Upper lobe of left lung (tissue), 6 donors: ENCODE data around the gene ZBED6. TPM values are rescaled to one million over a fixed set of nuclear protein-coding genes. Genes with fewer than 3 reads are reported as not detected.
"Not testable (repeated sequence)": the region's sequence is repeated elsewhere in the genome, so short reads cannot be mapped to it uniquely, and the experiment has no call there.

Experiments
- ATAC-seq, 2 donors: fragments of 200-7000 bp; cut with Tn5 transposase; one replicate each; pipeline ENCODE4 v1.9.1; 2022; ENCODE audit warnings: mild to moderate bottlenecking in 2 of 2, moderate library complexity in 2 of 2; ENCODE audit not compliant: low FRiP score in 2 of 2
- DNase-seq, 2 donors: peaks; one replicate each; pipeline ENCODE4 v3.0.0-alpha.2; 2019 to 2020
- H3K27ac ChIP-seq, 4 donors: fragments of 200-600 bp; sonication (generic); one replicate each; pipeline ENCODE4 v1.5.1; 2016 to 2019
- H3K27me3 ChIP-seq, 4 donors: fragments of 200-600 bp; sonication (generic); one replicate each; pipeline ENCODE4 v1.5.1; 2017 to 2019
- H3K36me3 ChIP-seq, 4 donors: fragments of 200-600 bp; sonication (generic); one replicate each; pipeline ENCODE4 v1.5.1; 2016 to 2019
- H3K4me1 ChIP-seq, 4 donors: fragments of 200-600 bp; sonication (generic); one replicate each; pipeline ENCODE4 v1.5.1; 2018 to 2019
- H3K4me3 ChIP-seq, 4 donors: fragments of 200-600 bp; sonication (generic); one replicate each; pipeline ENCODE4 v1.5.1; 2017 to 2019; ENCODE audit warnings: mild to moderate bottlenecking in 2 of 4, moderate library complexity in 1 of 4
- H3K9me3 ChIP-seq, 4 donors: fragments of 200-600 bp; sonication (generic); one replicate each; pipeline ENCODE4 v1.5.1; 2018 to 2019
- CTCF ChIP-seq, 6 experiments: fragments of 450-650 bp in 4 of 6; fragments of 200-600 bp in 2 of 6; sonication (generic) in 2 of 6; IDR thresholded peaks; one replicate each; pipeline ENCODE4 v1.5.1; 2016 to 2019; ENCODE audit warnings: antibody characterized with exemption in 6 of 6
- EP300 ChIP-seq, 4 donors: sonication (generic); formaldehyde crosslinking; IDR thresholded peaks; one replicate each; pipeline ENCODE4 v1.5.1; 2017; ENCODE audit warnings: antibody characterized with exemption in 4 of 4, control low read depth in 2 of 4
- POLR2A ChIP-seq, 4 donors: fragments of 450-650 bp; IDR thresholded peaks; one replicate each; pipeline ENCODE4 v1.5.1; 2016 to 2017; ENCODE audit warnings: antibody characterized with exemption in 4 of 4, mild to moderate bottlenecking in 2 of 4
- POLR2AphosphoS5 ChIP-seq, 2 donors: sonication (generic); formaldehyde crosslinking; IDR thresholded peaks; one replicate each; pipeline ENCODE4 v1.5.1; 2017; ENCODE audit warnings: antibody characterized with exemption in 2 of 2
- WGBS, 2 donors: methylation state at CpG; one replicate each; pipeline ENCODE4 v1.1.5; 2017 to 2018; 5-methylcytosine and 5-hydroxymethylcytosine counted together
- total RNA-seq, 6 donors: library from RNA; depleted of rRNA in 4 of 6; stranded (reverse); fragments of >200 nt in 4 of 6; gene quantifications; one replicate each; pipeline versions ENCODE4 v1.1.0 to v1.2.1, GENCODE V29; 2016 to 2021
- donor health status: DM: no; HTN: no; CAD: no; lungs with moderate emphysema.
- donor health status: DM: no; HTN: yes; CAD: no; lungs with severe emphysema.

ZBED6 gene
- total RNA-seq, 6 donors from 2014 or later: 15.0 to 29.3 (median 21.3) TPM

- ATAC-seq (no peak), DNase-seq (no peak)
- Histone ChIP-seq H3K9me3 (no peaks in the 10 kb centered on the region), H3K27ac (no peak overlapping the region), H3K4me3 (no peak overlapping the region), H3K27me3 (no peaks in the 10 kb centered on the region), H3K4me1 (peaks cover 0 to 2% (median under 1%) of the 10 kb centered on the region in 4 donors), H3K36me3 (peaks cover 38 to 97% (median 59%) of the 10 kb centered on the region in 4 donors)
- WGBS, 2 donors: 79 to 93% methylated on average over 6 of the region's 6 CpGs
- no peak for TF ChIP-seq POLR2AphosphoS5 (IDR thresholded peaks at IDR 0.05)
- no peak for TF ChIP-seq POLR2A (IDR thresholded peaks at IDR 0.05)
- TF ChIP-seq CTCF (IDR thresholded peaks at IDR 0.05): no peak
- no peak for TF ChIP-seq EP300 (IDR thresholded peaks at IDR 0.05)
Measured at GRCh38 chr1:203818399-203818798, 23.0 kb downstream of the ZBED6 start.

DNA sequence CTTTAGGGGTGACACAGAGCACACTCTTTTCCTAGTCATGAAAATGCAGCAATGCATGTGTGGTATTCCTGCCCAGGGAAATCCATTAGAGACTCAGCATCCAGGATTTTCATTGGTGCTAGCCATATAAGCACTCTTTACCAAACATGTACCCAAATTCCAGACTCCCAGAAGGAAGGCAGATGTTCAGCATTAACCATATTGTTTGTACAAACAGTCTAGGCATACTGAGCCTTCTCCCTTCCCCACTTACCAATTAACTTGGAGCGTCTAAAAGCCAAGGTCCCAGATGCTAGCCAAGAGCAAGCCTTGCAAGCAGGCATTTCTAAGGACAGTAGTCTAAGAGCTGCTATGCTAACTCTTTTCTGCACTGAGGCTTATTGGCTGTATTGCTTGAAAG lies 27.9 kb downstream of the ZBED6 start:
- no peaks in the 10 kb centered on the region for H3K4me1 ChIP-seq
- H3K4me3 ChIP-seq: no peak overlapping the region
- DNase-seq (no peak), ATAC-seq (no peak)
- H3K36me3 ChIP-seq: peaks cover 39 to 86% (median 54%) of the 10 kb centered on the region in 4 donors
- TF ChIP-seq POLR2AphosphoS5 (IDR thresholded peaks at IDR 0.05) (no peak), CTCF (IDR thresholded peaks at IDR 0.05) (no peak), EP300 (IDR thresholded peaks at IDR 0.05) (no peak), POLR2A (IDR thresholded peaks at IDR 0.05) (no peak)
- H3K27me3 ChIP-seq: no peaks in the 10 kb centered on the region
- no peak overlapping the region for H3K27ac ChIP-seq
- 82 to 96% methylated on average over 1 of the region's 1 CpG for WGBS, 2 donors
- H3K9me3 ChIP-seq: no peaks in the 10 kb centered on the region

- no peaks in the 10 kb centered on the region for H3K9me3 ChIP-seq
- H3K27me3 ChIP-seq: no peaks in the 10 kb centered on the region
- no peak for DNase-seq
- no peak for TF ChIP-seq POLR2A (IDR thresholded peaks at IDR 0.05)
- TF ChIP-seq EP300 (IDR thresholded peaks at IDR 0.05): no peak
- no peak for TF ChIP-seq POLR2AphosphoS5 (IDR thresholded peaks at IDR 0.05)
- TF ChIP-seq CTCF (IDR thresholded peaks at IDR 0.05): no peak
- no peak overlapping the region for H3K4me3 ChIP-seq
- no peak overlapping the region for H3K27ac ChIP-seq
- H3K36me3 ChIP-seq: peaks cover 34 to 83% (median 52%) of the 10 kb centered on the region in 4 donors
- ATAC-seq: no peak
- H3K4me1 ChIP-seq: peaks cover 0 to 4% (median 2%) of the 10 kb centered on the region in 4 donors
- WGBS, 2 donors: 94 to 96% methylated on average over 2 of the region's 2 CpGs
Measured at GRCh38 chr1:203826175-203826574, 30.8 kb downstream of the ZBED6 start.

GRCh38 chr1:203828002-203828401 lies 32.6 kb downstream of the ZBED6 start:
- Histone ChIP-seq H3K36me3 (peaks cover 42 to 83% (median 52%) of the 10 kb centered on the region in 4 donors), H3K27ac (no peak overlapping the region), H3K4me3 (no peak overlapping the region), H3K9me3 (no peaks in the 10 kb centered on the region), H3K27me3 (no peaks in the 10 kb centered on the region), H3K4me1 (peaks cover 0 to 4% (median 2%) of the 10 kb centered on the region in 4 donors)
- no peak for DNase-seq
- ATAC-seq: no peak
- TF ChIP-seq POLR2AphosphoS5 (IDR thresholded peaks at IDR 0.05): no peak
- TF ChIP-seq POLR2A (IDR thresholded peaks at IDR 0.05): no peak
- TF ChIP-seq CTCF (IDR thresholded peaks at IDR 0.05): no peak
- TF ChIP-seq EP300 (IDR thresholded peaks at IDR 0.05): no peak
- 75 to 89% methylated on average over 5 of the region's 5 CpGs for WGBS, 2 donors

DNA sequence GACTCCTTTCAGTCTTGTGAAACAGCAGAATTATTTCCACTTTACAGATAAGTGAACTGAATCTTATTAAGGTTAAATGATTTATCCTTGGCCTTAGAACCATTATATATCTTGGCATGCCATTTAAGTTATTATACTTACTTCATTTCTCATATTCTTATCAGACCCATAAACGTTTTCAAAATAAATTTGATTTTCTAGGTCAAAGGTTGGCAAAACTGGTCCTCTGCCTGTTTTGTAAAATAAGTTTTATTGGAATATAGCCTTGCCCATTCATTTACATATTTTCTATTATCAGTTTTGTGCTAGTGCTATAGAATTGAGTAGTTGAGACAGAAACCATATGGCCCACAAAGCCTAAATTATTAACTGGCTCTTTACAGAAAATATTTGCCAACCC lies 33.1 kb downstream of the ZBED6 start:
- no peak for ATAC-seq
- Histone ChIP-seq H3K27ac (peak overlapping the region in 2 of 4 donors; percentile 26 to 60), H3K4me3 (no peak overlapping the region), H3K9me3 (no peaks in the 10 kb centered on the region), H3K27me3 (no peaks in the 10 kb centered on the region), H3K4me1 (peaks cover 0 to 4% (median 2%) of the 10 kb centered on the region in 4 donors), H3K36me3 (peaks cover 37 to 83% (median 55%) of the 10 kb centered on the region in 4 donors)
- TF ChIP-seq CTCF (IDR thresholded peaks at IDR 0.05): no peak
- TF ChIP-seq EP300 (IDR thresholded peaks at IDR 0.05): no peak
- TF ChIP-seq POLR2A (IDR thresholded peaks at IDR 0.05): no peak
- no peak for TF ChIP-seq POLR2AphosphoS5 (IDR thresholded peaks at IDR 0.05)
- DNase-seq: no peak
- 57% methylated on average over 1 of the region's 1 CpG for WGBS, 2 donors

DNA sequence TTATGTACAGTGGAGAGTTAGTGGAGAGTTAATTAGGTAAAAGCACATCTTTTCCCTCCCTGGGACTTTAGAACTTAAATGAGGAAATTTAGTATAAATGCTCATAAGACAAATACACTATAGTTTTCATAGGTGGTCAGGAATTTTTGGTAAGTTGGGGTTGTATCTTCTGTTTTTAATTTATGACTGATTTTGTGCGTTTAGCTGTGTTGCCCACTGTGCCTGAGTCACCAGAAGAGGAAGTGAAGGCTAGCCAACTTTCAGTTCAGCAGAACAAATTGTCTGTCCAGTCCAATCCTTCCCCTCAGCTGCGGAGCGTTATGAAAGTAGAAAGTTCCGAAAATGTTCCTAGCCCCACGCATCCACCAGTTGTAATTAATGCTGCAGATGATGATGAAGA lies 33.8 kb downstream of the ZBED6 start:
- ATAC-seq: peak; percentile 69 to 86
- Histone ChIP-seq H3K36me3 (peaks cover 36 to 83% (median 62%) of the 10 kb centered on the region in 4 donors), H3K27ac (peak overlapping the region; percentile 38 to 60 (median 47))
- not testable (repeated sequence) for DNase-seq, H3K4me3 ChIP-seq, H3K27me3 ChIP-seq, H3K4me1 ChIP-seq, H3K9me3 ChIP-seq
- WGBS, 2 donors: 60 to 63% methylated on average over 5 of the region's 5 CpGs
